ENCODE measurements around the gene TBC1D10B. TPM values are rescaled to one million over a fixed set of nuclear protein-coding genes. Genes with fewer than 3 reads are reported as not detected.
"Not testable (repeated sequence)": the region's sequence is repeated elsewhere in the genome, so short reads cannot be mapped to it uniquely, and the experiment has no call there.

The TBC1D10B gene
- total RNA-seq, 4 donors from 2014 or later: 26.6 to 38.1 (median 33.5) TPM

- no peak for DNase-seq
- TF ChIP-seq CTCF (IDR thresholded peaks at IDR 0.05) (no peak), POLR2A (IDR thresholded peaks at IDR 0.05) (no peak)
- no peaks in the 10 kb centered on the region for H3K4me1 ChIP-seq
- no peaks in the 10 kb centered on the region for H3K36me3 ChIP-seq
- WGBS, 2 donors: 91 to 93% methylated on average over 24 to 32 of the region's 32 CpGs
- H3K27ac ChIP-seq: no peak overlapping the region
- no peaks in the 10 kb centered on the region for H3K9me3 ChIP-seq
- H3K27me3 ChIP-seq: no peaks in the 10 kb centered on the region
- H3K4me3 ChIP-seq (replicated peaks in 1 of 3): no peak overlapping the region
- intact Hi-C loops (cut with DNase I): no loop called here
Measured at GRCh38 chr16:30342751-30343490, 27.4 kb downstream of the TBC1D10B start.

- H3K9me3 ChIP-seq; H3K4me1 ChIP-seq; DNase-seq; intact Hi-C loops (cut with DNase I); H3K27ac ChIP-seq; H3K4me3 ChIP-seq (replicated peaks in 1 of 3); H3K36me3 ChIP-seq; H3K27me3 ChIP-seq: not testable (repeated sequence)
- WGBS, 2 donors: 92 to 97% methylated on average over 8 of the region's 8 CpGs
Measured at GRCh38 chr16:30341971-30342370, 28.3 kb downstream of the TBC1D10B start.

GRCh38 chr16:30340621-30341020 lies 29.7 kb downstream of the TBC1D10B start:
- 90 to 96% methylated on average over 11 to 13 of the region's 13 CpGs for WGBS, 2 donors

GRCh38 chr16:30338715-30339114 lies 31.6 kb downstream of the TBC1D10B start:
- H3K9me3 ChIP-seq; H3K4me1 ChIP-seq; H3K27ac ChIP-seq; intact Hi-C loops (cut with DNase I); H3K27me3 ChIP-seq; H3K36me3 ChIP-seq; H3K4me3 ChIP-seq (replicated peaks in 1 of 3); DNase-seq: not testable (repeated sequence)
- 76 to 88% methylated on average over 4 to 5 of the region's 5 CpGs for WGBS, 2 donors

More at GRCh38 chr16:30340621-30341020, 29.7 kb downstream of the TBC1D10B start:
- Histone ChIP-seq H3K27ac (no peak overlapping the region), H3K36me3 (no peaks in the 10 kb centered on the region), H3K4me1 (peaks cover 5% of the 10 kb centered on the region in 2 donors), H3K27me3 (no peaks in the 10 kb centered on the region), H3K4me3 (replicated peaks in 1 of 3) (no peak overlapping the region), H3K9me3 (no peaks in the 10 kb centered on the region)
- TF ChIP-seq POLR2A (IDR thresholded peaks at IDR 0.05): no peak
- no peak for TF ChIP-seq CTCF (IDR thresholded peaks at IDR 0.05)
- DNase-seq: no peak
- intact Hi-C loops (cut with DNase I): no loop called here

GRCh38 chr16:30337964-30338357 lies 32.3 kb downstream of the TBC1D10B start:
- H3K4me3 ChIP-seq (replicated peaks in 1 of 3); H3K9me3 ChIP-seq; intact Hi-C loops (cut with DNase I); H3K27ac ChIP-seq; DNase-seq; H3K4me1 ChIP-seq; H3K27me3 ChIP-seq; H3K36me3 ChIP-seq: not testable (repeated sequence)
- WGBS, 2 donors: 88 to 94% methylated on average over 10 of the region's 10 CpGs

- Histone ChIP-seq H3K9me3 (no peaks in the 10 kb centered on the region), H3K27ac (peak overlapping the region in 2 of 3 donors; percentile 84 to 96), H3K27me3 (no peaks in the 10 kb centered on the region), H3K4me1 (peaks cover 6% of the 10 kb centered on the region in 2 donors), H3K36me3 (no peaks in the 10 kb centered on the region), H3K4me3 (replicated peaks in 1 of 3) (peak overlapping the region in 2 of 3 donors; percentile 35 to 80)
- WGBS, 2 donors: 54 to 63% methylated on average over 14 to 17 of the region's 17 CpGs
- peak in 1 of 2 donors; percentile 31 for DNase-seq
- TF ChIP-seq CTCF (IDR thresholded peaks at IDR 0.05): no peak
- TF ChIP-seq POLR2A (IDR thresholded peaks at IDR 0.05): no peak
- intact Hi-C loops (cut with DNase I): no loop called here
Measured at GRCh38 chr16:30335598-30336474, 34.5 kb downstream of the TBC1D10B start.
